Parietal lobe (tissue), 1 donor: ENCODE data around the gene PARD6B. TPM values are rescaled to one million over a fixed set of nuclear protein-coding genes. Genes with fewer than 3 reads are reported as not detected.

Source experiments
- total RNA-seq: library from RNA; depleted of rRNA; stranded (reverse); fragments of >200 nt; gene quantifications from one replicate; pipeline ENCODE4 v1.2.3, GENCODE V29; 2014

The PARD6B gene, protein sequence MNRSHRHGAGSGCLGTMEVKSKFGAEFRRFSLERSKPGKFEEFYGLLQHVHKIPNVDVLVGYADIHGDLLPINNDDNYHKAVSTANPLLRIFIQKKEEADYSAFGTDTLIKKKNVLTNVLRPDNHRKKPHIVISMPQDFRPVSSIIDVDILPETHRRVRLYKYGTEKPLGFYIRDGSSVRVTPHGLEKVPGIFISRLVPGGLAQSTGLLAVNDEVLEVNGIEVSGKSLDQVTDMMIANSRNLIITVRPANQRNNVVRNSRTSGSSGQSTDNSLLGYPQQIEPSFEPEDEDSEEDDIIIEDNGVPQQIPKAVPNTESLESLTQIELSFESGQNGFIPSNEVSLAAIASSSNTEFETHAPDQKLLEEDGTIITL
- 9.4 TPM for total RNA-seq

GRCh38 chr20:50731055-50731929 is at the start of gene PARD6B:
TSS of gene PARD6B (plus strand) at chr20:50731580. CDS start at chr20:50731787, 207 bp downstream.

GRCh38 chr20:50690650-50691572 is 40.5 kb upstream of the PARD6B start, which contains the start of gene RIPOR3:
TSS of gene RIPOR3 (minus strand) at chr20:50691542. CDS start at chr20:50691128, 414 bp downstream.

DNA sequence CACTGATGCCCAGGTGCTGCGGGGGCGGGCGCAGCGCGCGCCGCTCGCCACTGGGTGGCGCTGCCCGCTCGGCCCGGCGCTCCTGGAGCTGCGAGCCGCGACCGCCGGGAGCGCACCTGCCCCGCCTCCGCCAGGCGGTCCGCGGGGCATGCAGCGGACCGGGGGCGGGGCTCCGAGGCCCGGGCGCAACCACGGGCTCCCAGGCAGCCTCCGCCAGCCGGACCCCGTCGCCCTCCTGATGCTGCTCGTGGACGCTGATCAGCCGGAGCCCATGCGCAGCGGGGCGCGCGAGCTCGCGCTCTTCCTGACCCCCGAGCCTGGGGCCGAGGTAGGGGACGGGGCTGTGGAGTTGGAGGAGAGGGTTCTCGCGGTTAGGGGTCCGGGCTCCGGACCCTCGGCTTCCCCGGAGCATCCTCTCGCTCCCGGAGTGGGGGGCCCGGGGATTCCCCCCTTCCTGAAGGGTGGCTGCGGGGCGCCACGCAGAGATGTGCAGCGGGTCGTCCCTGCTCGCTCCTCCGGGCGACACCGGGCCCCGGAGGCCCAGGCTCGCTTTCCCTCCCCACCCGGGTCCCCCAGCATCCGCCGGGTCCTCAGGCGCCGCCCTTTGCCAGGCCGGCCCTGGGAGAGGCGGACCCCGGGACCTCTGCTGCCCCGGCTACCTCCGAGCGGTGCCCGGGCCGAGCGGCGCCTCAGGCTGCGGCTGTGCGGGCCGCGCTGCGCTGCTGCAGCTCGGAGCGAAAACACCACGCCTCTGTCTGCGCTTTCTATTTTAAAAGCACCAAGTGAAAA is 63.7 kb downstream of the PARD6B start, which contains the start of gene BCAS4:
BCAS4 (plus strand) TSS at position 216 of the 789 bp plus-strand sequence; CDS start at position 239, 23 bp downstream.

Other genes with a start within 250 kb of the PARD6B start
- 19.4 TPM for gene PTPN1, start 221.2 kb upstream of the PARD6B start, total RNA-seq
- 2.2 TPM for gene RIPOR3, start 40.0 kb upstream of the PARD6B start, total RNA-seq
- gene BCAS4, start 63.5 kb downstream of the PARD6B start, total RNA-seq = 12.5 TPM
- gene ADNP, start 199.9 kb downstream of the PARD6B start, total RNA-seq = 141 TPM
- 30.4 TPM for gene DPM1, start 227.0 kb downstream of the PARD6B start, total RNA-seq
- 8.5 TPM for gene MOCS3, start 227.2 kb downstream of the PARD6B start, total RNA-seq